GM12892 (cell line): ENCODE data around the gene PACS2.

ENCODE experiments used
- POLR2A ChIP-seq: IDR thresholded peaks from 2 replicates; pipeline ENCODE4 v1.6.1; 2011; ENCODE audit warnings: low read depth, low read length, control low read depth
- POLR2AphosphoS5 ChIP-seq: IDR thresholded peaks from 2 replicates; pipeline ENCODE4 v1.6.1; 2011; ENCODE audit warnings: low read depth, low read length, control low read depth
- TAF1 ChIP-seq: IDR thresholded peaks from 2 replicates; pipeline ENCODE4 v1.6.1; 2011; ENCODE audit warnings: low read depth, mild to moderate bottlenecking, control low read depth, low read length, borderline replicate concordance

DNA sequence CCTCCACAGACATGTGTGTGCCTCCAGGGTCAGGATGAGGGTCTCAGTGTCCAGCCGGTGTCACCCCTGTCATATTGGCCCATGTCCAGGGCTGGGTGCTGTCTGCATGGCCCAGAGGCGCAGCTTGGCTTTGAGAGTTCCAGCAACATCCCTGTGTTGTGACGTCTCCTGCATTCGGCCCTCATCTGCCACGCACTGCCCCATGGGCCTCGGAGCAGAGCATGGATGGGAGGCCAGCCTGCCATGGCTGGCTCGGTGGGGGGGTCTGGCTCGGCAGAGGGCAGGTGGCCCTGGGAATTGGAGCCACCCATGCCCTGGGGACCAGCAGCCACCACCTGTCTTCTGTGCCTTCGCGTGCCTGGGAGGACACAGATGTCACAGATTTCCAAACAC lies 73.0 kb downstream of the PACS2 start:
- TF ChIP-seq POLR2A (no peak), POLR2AphosphoS5 (no peak), TAF1 (no peak)
